ENCODE measurements around the gene FAM174C.

FAM174C gene

GRCh38 chr19:1258707-1259205 is 16.6 kb upstream of the FAM174C start (continued):
- TF ChIP-seq ZSCAN5A (tag by site-specific recombination; IDR thresholded peaks at IDR 0.05) (no peak), ZBTB7A (tag by site-specific recombination; IDR thresholded peaks at IDR 0.05; ENCODE audit: low read depth) (no peak), ZNF211 (tag by site-specific recombination; IDR thresholded peaks at IDR 0.05; ENCODE audit: low read depth) (no peak), ZNF239 (tag by site-specific recombination; IDR thresholded peaks at IDR 0.05) (no peak), ZNF23 (tag by site-specific recombination; IDR thresholded peaks at IDR 0.05; ENCODE audit: borderline replicate concordance) (no peak), ZNF18 (tag by site-specific recombination; IDR thresholded peaks at IDR 0.05) (no peak), KLF9 (tag by site-specific recombination; IDR thresholded peaks at IDR 0.05; ENCODE audit: low read depth) (no peak), ZNF2 (tag by site-specific recombination; IDR thresholded peaks at IDR 0.05) (no peak), ZNF398 (tag by site-specific recombination; IDR thresholded peaks at IDR 0.05) (peak; percentile 90; the same call in 1 of the 2 replicates)
- TF ChIP-seq, protein P1, sequence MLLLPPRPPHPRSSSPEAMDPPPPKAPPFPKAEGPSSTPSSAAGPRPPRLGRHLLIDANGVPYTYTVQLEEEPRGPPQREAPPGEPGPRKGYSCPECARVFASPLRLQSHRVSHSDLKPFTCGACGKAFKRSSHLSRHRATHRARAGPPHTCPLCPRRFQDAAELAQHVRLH (tag by site-specific recombination; IDR thresholded peaks at IDR 0.05), result no peak

GRCh38 chr19:1259206-1259875 is 16.0 kb upstream of the FAM174C start:
- ChIA-PET CTCF (interaction anchor here (11.3 kb wide), 1 partner anchor 15 kb away, joined by 299 read pairs; no protein-coding TSS in a partner anchor), POLR2A (interaction anchor here (0.6 to 10.8 kb wide), 7 partner anchors 7 to 399 kb away, joined by 3 to 407 read pairs (median 4); partner anchors contain the start of genes ATP5F1D, CBARP and CIRBP)
- H3K9me3 ChIP-seq (ENCODE audit: control insufficient read depth, insufficient read depth, low read depth, low read length), result no peaks in the 10 kb centered on the region
- peaks cover 23% of the 10 kb centered on the region for H3K4me1 ChIP-seq (ENCODE audit: control insufficient read depth, insufficient read depth, low read length)
- peak overlapping the region; percentile 63 for H3K27ac ChIP-seq (ENCODE audit: extremely low read depth, low read depth, low read length)
- peaks cover 21 to 38% of the 10 kb centered on the region in 2 experiments for H3K36me3 ChIP-seq (ENCODE audit: control insufficient read depth in 2 of 2, insufficient read depth in 1 of 2, low read length in 2 of 2)
- peak overlapping the region; percentile 16 for H3K4me3 ChIP-seq (ENCODE audit: low read depth, low read length)
- TF ChIP-seq TRIM28 (IDR thresholded peaks at IDR 0.05; ENCODE audit: borderline replicate concordance, low read length) (no peak), KLF9 (tag by site-specific recombination; IDR thresholded peaks at IDR 0.05; ENCODE audit: low read depth) (peak; percentile 95), ZNF792 (tag by site-specific recombination; IDR thresholded peaks at IDR 0.05) (no peak), ZNF585B (tag by site-specific recombination; IDR thresholded peaks at IDR 0.05) (no peak), ZNF302 (tag by site-specific recombination; IDR thresholded peaks at IDR 0.05; ENCODE audit: low read depth) (no peak), ZNF138 (tag by site-specific recombination; IDR thresholded peaks at IDR 0.05; ENCODE audit: borderline replicate concordance) (no peak), GLI4 (tag by site-specific recombination; IDR thresholded peaks at IDR 0.05) (no peak), ZXDB (tag by site-specific recombination; IDR thresholded peaks at IDR 0.05) (peak; percentile 48), ZNF629 (tag by site-specific recombination; IDR thresholded peaks at IDR 0.05) (peak; percentile 50; the same call in 1 of the 2 replicates), BCL11B (tag by site-specific recombination; IDR thresholded peaks at IDR 0.05; ENCODE audit: low read depth) (peak; percentile 19; the same call in 1 of the 2 replicates), ZNF114 (tag by site-specific recombination; IDR thresholded peaks at IDR 0.05) (no peak), ZBTB11 (tag by site-specific recombination; conservative IDR thresholded peaks at IDR 0.05; ENCODE audit: low read depth) (peak; percentile 83), KLF10 (tag by site-specific recombination; IDR thresholded peaks at IDR 0.05) (peak; percentile 75; the same call in 1 of the 2 replicates), EGR2 (tag by site-specific recombination; IDR thresholded peaks at IDR 0.05; ENCODE audit: low read depth) (peak; percentile 79)
- TF ChIP-seq, protein P2, sequence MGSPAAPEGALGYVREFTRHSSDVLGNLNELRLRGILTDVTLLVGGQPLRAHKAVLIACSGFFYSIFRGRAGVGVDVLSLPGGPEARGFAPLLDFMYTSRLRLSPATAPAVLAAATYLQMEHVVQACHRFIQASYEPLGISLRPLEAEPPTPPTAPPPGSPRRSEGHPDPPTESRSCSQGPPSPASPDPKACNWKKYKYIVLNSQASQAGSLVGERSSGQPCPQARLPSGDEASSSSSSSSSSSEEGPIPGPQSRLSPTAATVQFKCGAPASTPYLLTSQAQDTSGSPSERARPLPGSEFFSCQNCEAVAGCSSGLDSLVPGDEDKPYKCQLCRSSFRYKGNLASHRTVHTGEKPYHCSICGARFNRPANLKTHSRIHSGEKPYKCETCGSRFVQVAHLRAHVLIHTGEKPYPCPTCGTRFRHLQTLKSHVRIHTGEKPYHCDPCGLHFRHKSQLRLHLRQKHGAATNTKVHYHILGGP (tag by site-specific recombination; IDR thresholded peaks at IDR 0.05), result no peak
- TF ChIP-seq, protein P3, sequence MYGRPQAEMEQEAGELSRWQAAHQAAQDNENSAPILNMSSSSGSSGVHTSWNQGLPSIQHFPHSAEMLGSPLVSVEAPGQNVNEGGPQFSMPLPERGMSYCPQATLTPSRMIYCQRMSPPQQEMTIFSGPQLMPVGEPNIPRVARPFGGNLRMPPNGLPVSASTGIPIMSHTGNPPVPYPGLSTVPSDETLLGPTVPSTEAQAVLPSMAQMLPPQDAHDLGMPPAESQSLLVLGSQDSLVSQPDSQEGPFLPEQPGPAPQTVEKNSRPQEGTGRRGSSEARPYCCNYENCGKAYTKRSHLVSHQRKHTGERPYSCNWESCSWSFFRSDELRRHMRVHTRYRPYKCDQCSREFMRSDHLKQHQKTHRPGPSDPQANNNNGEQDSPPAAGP (tag by site-specific recombination; IDR thresholded peaks at IDR 0.05), result peak; percentile 77
